HG03469 (cell line): ENCODE data around the gene STOML2.

ENCODE experiments used
- ATAC-seq: cut with Tn5 transposase; IDR thresholded peaks from one replicate; pipeline ENCODE4 v1.9.1; 2021; ENCODE audit warnings: mild to moderate bottlenecking, moderate library complexity, moderate number of reproducible peaks; ENCODE audit not compliant: unreplicated experiment

Gene STOML2

GRCh38 chr9:35073279-35073612, 29.7 kb downstream of the STOML2 start:
- no peak for ATAC-seq

- ATAC-seq, result peak; percentile 72
Measured at GRCh38 chr9:35072461-35073278, 30.3 kb downstream of the STOML2 start, which contains the start of gene VCP. TSS of gene VCP (minus strand) at chr9:35072625. CDS start at chr9:35072353, 272 bp downstream.

DNA sequence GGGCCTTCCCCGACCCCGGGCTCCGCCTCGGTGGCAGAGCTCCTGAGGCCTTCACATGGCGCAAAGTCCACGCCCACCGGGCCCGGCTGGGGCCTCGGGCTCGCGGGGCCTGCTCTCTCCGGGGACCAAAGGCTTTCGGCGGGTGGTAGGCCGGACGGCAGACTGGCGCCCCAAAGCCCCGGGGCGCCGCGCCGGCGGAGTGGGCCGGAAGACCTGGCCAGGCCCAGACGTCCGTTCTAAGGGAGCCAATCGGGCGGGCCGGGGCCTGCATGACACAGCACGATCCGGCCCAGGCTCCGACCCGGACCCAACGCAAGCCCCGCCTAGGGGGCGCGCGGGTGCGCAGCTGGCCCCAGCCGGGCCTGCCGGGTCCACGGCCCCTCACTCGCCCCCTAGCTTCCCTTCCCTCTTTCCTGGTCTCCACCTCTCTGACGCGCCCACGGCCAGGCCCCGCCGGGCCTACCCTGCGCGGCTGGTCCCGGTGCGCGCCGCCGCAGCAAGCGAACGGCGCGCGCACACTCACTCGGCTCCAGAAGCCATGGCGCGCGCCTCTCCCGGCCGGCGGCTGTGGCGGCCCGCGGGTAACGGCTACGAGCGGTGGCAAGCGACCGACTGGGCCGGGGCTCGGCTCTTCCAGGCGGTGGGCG, 31.0 kb downstream of the STOML2 start:
- peak; percentile 34 for ATAC-seq

GRCh38 chr9:35070823-35071813, 31.8 kb downstream of the STOML2 start:
- no peak for ATAC-seq

DNA sequence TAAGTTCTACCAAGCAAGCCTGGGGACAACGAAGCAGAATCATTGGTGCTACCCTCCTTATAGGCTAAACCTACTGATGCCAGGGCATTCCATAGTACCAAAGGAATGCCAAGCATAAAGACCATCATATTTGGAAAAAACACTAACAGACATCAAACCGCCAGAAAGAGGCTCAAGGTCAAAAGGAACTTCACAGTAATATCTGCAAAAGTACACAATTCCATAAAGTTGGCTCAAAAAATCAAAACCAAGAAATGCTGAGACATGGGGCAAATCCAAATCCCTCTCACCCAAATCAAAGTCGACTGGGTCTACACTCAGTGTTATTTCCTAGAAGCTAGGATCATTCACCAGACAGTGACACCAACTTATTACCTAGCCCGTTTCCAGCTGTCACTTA, 33.9 kb downstream of the STOML2 start:
- ATAC-seq, result no peak

DNA sequence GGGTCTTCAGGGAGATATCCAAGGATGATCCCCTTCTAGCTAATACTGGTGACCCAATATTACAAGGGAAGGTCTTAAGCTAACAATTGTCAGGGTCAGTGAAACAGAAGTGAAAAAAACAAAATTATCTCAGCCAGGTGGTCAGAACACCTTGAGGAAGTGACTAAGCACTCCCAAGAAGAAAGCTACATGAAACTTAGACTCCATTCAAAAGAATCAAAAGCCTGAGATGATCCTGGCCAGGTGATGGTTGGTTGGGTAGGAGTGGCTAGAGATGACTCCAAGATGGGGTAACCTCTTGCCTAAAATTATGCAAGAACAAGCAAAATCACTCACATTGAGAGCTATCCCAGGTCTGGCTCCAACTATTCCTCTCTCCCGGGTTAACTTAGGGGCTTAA, 35.9 kb downstream of the STOML2 start:
- ATAC-seq, result no peak

DNA sequence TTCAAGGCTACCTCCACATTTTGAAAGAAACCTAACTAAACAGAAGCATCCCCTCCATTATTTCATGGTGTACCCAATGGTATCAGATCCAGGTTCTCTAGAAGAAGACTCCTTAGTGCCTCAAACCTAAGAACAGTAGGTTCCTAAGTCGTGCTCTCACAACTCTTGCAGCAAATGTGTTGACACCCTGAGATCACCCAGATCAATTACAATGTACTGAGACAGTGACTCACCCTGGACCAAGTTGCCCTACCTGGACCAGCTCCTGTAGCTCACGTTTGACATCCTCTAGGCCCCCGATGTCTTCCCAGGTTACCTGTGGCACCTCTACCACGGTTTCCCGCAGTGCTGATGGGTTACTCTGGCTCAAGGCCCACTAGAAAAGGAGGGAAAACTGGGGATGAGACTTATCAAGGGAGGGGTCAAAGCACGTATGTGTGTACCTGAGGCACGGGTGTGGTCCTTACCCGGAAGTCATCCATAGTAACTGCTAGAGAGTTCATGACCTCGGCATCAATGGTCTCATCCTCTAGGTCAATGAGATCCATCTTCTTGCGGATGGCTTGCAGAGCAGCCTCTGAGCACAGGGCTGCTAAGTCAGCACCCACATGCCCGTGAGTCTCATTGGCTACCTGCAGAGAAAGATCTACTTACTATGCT, 42.3 kb downstream of the STOML2 start:
- ATAC-seq, result no peak

DNA sequence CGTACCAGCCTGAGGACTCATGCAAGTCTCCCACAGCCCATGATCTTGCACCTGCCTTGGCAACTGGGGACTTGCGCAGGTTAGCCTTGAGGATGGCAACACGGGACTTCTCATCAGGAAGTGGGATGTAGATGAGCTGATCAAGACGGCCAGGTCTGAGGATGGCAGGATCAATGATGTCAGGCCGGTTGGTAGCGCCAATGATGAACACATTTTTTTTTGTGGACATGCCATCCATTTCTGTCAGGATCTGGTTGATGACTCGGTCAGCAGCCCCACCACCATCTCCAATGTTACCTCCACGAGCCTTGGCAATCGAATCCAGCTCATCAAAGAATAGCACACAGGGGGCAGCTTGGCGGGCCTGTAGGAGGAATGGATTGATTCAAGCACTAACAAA, 43.5 kb downstream of the STOML2 start:
- no peak for ATAC-seq

- no peak for ATAC-seq
Measured at GRCh38 chr9:35057271-35057620, 45.7 kb downstream of the STOML2 start.

- ATAC-seq, result no peak
Measured at GRCh38 chr9:35056571-35057270, 46.2 kb downstream of the STOML2 start.

- no peak for ATAC-seq
Measured at GRCh38 chr9:35054871-35055644, 47.9 kb downstream of the STOML2 start.

DNA sequence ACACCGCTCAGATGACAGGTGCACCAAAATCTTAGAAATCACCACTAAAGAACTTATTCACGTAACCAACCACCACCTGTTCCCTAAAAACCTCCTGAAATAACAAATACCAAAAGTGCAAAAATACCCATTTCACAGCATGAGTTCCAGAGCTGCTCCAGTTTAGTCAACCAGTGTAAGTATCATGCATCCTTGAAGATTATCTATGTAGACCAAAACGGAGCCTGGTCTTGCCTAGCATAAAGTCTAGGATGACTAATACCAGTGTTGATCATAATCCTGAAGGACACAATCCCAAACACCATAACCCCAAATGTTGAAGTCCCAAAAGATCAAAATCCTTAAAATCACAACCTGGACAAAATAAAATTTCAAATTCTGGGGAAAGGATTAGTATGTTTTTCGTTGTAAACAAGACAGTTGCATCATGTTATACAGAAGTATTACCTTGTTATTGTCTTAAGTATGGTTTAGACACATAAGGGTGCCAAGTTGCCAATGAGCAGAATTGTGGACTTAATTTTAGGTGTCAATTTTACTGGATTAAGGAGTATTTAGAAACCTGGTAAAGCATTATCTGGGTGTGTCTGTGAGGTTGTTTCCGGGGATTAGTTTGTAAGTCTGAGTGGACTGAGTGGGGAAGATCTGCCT, 48.6 kb downstream of the STOML2 start:
- no peak for ATAC-seq

DNA sequence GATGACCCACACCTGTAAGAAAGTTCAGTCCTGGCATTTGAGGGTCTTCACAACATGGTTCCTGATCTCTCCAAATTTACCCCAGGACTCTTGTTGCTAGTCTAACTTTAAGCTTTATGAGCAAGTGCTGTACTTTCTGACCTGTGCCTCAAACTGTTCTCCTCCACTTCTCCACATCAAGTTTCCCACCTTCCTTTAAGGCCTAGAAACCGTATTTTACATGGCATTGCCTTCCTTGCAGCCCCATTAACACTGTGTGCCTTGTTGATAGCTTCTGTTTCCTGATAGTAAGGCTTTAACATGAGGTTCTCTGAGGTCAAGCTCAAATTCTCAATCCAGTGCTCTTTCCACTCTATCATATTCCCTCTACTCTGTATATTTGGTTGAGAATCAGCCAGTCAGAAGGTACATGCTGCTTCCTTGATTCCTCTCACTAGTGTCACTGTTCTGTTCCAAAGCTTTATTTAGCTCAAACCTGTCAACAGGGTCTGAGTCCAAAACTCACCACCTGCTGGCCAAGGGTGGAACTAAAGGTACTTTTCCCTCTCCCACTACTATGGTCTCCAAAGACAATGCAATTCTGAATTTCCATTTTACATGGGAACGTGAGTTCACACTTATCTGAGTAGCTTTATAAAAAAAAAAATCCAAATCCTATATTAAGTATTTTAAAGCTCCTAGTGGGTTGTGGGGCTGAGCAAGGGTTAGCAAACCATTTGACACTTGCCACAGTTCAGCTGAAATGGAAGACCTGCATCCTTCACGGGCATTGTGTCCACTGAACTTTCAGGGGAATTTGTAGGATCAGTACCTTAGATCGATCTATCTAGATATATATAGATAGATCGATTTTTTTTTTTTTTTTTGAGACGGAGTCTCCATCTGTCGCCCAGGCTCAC, 51.6 kb downstream of the STOML2 start:
- no peak for ATAC-seq
